ENCODE data around the gene GJA10.
A peak's percentile ranks its signal among the peaks of the same experiment; 100 is the strongest.

Gene GJA10

GRCh38 chr6:89917801-89918366 lies 23.6 kb downstream of the GJA10 start:
- no peak for DNase-seq

- no peak for DNase-seq
These were observed 26.9 kb downstream of the GJA10 start for GRCh38 chr6:89921197-89921596.

DNA sequence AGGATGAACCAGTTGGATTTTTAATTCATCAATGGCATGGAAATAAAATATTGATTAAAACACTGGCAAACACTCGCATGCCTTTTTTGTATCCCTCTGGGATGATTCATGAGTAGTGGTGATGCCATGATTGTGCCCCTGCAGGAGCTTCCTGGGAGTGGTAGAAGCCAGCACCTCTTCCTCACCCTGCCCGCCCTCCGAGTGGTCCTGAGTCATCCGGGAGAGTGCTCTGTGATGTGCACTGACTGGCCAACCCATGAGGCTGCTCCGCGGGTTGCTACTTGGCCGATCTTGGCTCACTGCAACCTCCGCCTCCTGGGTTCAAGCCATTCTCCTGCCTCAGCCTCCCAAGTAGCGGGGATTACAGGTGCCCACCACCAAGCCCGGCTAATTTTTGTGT lies 27.4 kb downstream of the GJA10 start:
- DNase-seq, result no peak

DNA sequence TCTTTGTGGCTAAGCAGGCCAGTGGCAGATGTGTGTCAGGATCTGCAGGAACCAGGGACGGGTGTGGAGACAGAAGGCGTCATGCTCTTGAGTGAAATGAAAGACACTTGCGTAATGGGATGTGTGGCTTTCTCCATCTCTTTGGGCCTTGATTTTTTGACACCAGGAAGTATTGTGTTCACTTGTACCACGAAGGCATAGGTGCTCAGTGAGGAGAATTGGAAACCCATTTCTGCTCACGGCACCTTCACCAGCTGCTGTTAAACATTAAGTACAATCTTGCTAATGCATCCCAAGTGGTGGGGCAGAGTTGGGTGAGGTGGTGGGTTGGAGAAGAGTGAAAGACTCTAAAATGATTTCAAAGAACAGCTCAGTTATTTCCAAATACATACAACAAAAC lies 30.0 kb downstream of the GJA10 start:
- peak; percentile 43 for DNase-seq

DNA sequence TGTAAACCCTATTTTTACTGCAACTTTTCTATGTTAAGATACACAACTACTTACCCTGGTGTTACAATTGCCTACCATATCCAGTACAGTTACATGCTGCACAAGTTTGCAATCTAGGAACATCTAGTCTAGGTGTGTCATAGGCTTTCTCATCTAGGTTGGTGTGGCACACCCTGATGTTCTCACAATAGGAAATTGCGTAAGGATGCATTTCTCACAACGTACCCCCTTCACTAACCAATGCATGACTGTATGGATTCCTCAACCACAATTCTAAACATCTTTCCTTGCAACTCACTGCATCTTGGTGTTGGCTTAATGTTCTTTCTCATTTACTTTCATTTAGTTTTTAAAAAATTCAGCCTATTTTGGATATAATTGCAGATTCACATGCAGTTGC lies 31.6 kb downstream of the GJA10 start:
- DNase-seq, result peak; percentile 12

- DNase-seq, result no peak
These were observed 33.0 kb downstream of the GJA10 start for GRCh38 chr6:89927264-89927663.

DNA sequence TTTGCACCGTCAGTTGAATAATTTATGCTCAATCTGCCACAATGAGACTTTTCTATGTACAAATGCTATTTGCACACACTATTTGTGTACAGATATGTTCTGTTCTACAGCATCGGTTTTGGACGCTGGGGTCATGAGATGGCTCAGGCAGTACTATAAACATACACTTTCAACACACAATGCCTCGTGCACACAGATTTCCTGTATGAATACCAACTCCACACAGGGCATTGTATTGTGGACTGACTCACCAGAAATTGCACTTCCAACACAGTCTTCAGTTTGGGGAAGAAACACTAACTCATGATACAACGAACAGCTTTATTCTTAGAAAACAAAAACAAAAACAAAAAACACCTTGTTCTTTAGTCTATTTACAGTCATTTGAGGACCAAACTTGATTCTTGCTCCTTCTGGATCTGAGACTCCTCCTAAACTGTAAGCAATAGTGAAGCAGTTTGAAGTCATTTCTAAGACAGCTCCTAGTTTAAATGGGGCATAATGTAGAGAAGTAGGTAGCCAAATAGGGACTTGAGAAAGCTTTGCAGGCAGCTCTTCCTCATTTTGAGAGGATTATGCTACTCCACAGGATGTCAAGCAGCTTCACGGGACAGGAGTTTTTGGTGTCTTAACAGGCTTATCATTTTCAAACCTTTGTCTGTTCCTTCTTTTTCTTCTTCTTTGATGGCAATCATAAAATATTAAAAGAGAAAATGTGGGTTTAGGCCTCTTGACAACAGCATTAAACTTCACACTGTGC lies 33.7 kb downstream of the GJA10 start:
- DNase-seq, result peak; percentile 78

- DNase-seq, result no peak
These were observed 34.3 kb downstream of the GJA10 start for GRCh38 chr6:89928604-89929003.

- no peak for DNase-seq
These were observed 36.5 kb downstream of the GJA10 start for GRCh38 chr6:89930789-89931188.

GRCh38 chr6:89932245-89932802 lies 38.1 kb downstream of the GJA10 start:
- DNase-seq, result no peak

- DNase-seq, result no peak
These were observed 40.6 kb downstream of the GJA10 start for GRCh38 chr6:89934685-89935366.

DNA sequence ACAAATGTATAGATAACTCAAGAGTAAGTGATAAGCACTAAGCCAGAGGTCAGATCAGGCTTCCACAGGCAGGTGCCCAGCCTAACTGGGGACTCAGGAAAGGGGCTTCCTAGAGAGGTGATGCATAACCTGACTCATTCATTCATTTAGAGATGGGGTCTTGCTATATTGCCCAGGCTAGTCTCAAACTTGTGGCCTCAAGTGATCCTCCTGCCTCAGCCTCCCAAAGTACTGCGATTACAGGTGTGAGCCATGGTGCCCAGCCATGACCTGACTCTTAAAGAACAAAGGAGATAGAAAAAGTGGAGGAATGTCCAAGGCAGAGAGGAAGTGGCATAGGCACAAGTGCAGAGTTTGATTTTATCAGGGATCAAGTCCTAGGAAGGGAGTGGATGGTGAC lies 41.9 kb downstream of the GJA10 start:
- no peak for DNase-seq

GRCh38 chr6:89938014-89938413 lies 43.7 kb downstream of the GJA10 start:
- DNase-seq, result no peak

GRCh38 chr6:89939144-89939543 lies 44.9 kb downstream of the GJA10 start:
- DNase-seq, result no peak

GRCh38 chr6:89940225-89941027 lies 46.2 kb downstream of the GJA10 start:
- peak; percentile 65 for DNase-seq

GRCh38 chr6:89941031-89941762 lies 46.9 kb downstream of the GJA10 start:
- DNase-seq, result no peak

DNA sequence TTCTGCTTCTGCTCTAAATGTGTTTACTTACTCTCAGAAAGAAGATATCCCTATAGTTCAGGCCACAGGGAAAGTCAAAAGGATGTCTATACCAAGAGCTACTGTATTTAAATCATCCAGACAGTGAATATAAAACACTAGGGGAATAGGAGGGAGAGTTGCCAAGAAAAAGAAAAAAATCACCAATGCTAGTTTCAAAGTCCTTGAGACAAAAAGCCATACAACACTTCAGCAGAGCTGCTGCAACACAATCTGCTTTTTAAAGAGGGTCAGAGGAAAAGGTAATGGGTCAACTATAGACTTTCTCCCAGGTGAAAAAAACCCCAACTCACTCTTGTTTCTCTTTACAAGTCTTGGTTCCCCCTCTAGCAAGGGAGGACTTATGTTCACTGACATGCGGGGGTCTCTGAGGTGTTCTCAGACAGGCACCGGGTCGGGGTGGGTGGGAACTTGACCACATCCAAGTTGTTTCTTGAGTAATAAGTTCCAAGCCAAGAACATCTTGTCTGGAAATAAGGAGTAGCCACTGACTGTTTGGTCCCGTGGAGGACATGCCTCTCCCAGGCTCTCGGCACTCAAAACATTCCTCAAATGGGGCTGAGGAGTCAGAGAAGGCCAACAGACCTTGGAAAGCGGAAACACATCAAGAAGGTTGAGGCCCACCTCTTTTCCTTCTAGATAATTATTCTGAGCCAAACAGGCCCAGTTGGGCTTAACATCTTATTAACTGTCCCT lies 47.7 kb downstream of the GJA10 start:
- no peak for DNase-seq

GRCh38 chr6:89942601-89943000 lies 48.3 kb downstream of the GJA10 start:
- no peak for DNase-seq

GRCh38 chr6:89944181-89944755 lies 50.0 kb downstream of the GJA10 start:
- DNase-seq, result no peak

DNA sequence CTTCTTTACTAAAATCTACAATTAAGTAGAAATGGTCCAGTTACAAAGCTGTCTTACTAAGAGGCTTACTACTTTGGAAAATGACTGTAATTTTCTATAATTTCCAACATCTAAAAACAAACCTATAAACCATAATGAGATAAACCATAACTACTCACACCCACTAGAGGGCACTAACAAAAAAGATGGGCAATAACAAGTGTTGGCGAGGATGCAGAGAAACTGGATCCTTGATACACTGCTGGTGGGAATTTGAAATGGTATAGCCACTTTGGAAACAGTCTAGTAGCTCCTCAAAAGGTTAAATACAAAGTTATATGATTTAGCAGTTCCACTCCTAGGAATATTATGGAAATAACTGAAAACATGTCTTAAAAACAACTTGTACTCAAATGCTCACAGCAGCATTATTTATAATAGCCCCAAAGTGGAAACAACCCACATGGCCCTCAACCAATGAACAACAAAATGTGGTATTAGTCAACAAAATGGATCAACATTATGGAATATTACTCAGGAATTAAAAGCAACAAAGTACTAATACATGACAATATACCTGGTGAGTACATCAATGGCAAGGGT lies 50.6 kb downstream of the GJA10 start:
- peak; percentile 21 for DNase-seq

All from MV-4-11 (cell line).